HepG2 (cell line): Measurements from ENCODE around the gene RREB1. TPM values are rescaled to one million over a fixed set of nuclear protein-coding genes. Genes with fewer than 3 reads are reported as not detected.

ENCODE experiments used
- EHMT2 ChIP-seq: fragments of 200-600 bp; sonication (generic); IDR thresholded peaks from 2 replicates; pipeline ENCODE4 v1.7.0; 2017; ENCODE audit warnings: antibody characterized with exemption, low read depth, low read length, borderline replicate concordance
- ELK4 ChIP-seq: sonication (generic); formaldehyde crosslinking; IDR thresholded peaks from 2 replicates; pipeline ENCODE4 v1.9.0; 2021; ENCODE audit warnings: missing genetic modification reagents, borderline replicate concordance
- GTF2F1 ChIP-seq: fragments of 150-350 bp; IDR thresholded peaks from 2 replicates; pipeline ENCODE4 v1.6.1; 2014; ENCODE audit warnings: low read length
- HMG20B ChIP-seq: conservative IDR thresholded peaks from 2 replicates; pipeline ENCODE4 v1.6.1; 2016; ENCODE audit warnings: missing genetic modification reagents, missing compliant biosample characterization
- KLF16 ChIP-seq, 2 experiments: sonication (generic) in 1 of 2; formaldehyde crosslinking in 1 of 2; IDR thresholded peaks; 2 replicates each; pipeline versions ENCODE4 v1.6.1 to v1.8.0; 2016 to 2023; ENCODE audit warnings: missing genetic modification reagents in 2 of 2, missing compliant biosample characterization in 1 of 2
- LRRFIP1 ChIP-seq: sonication (generic); formaldehyde crosslinking; conservative IDR thresholded peaks from 2 replicates; pipeline ENCODE4 v1.4.0; 2020; ENCODE audit warnings: missing genetic modification reagents
- MXD1 ChIP-seq: sonication (generic); formaldehyde crosslinking; IDR thresholded peaks from 2 replicates; pipeline ENCODE4 v1.4.0; 2020; ENCODE audit warnings: mild to moderate bottlenecking, missing genetic modification reagents
- MZF1 ChIP-seq: sonication (generic); formaldehyde crosslinking; IDR thresholded peaks from 2 replicates; pipeline ENCODE4 v1.8.1; 2023; ENCODE audit warnings: mild to moderate bottlenecking, missing genetic modification reagents, borderline replicate concordance
- NCOA1 ChIP-seq: sonication (generic); formaldehyde crosslinking; IDR thresholded peaks from 2 replicates; pipeline ENCODE4 v1.9.0; 2021; ENCODE audit warnings: missing genetic modification reagents
- REST ChIP-seq, 2 experiments: IDR thresholded peaks; 2 replicates each; pipeline ENCODE4 v1.6.1; 2011 to 2012; ENCODE audit warnings: low read length in 2 of 2, borderline replicate concordance in 1 of 2, low read depth in 1 of 2, mild to moderate bottlenecking in 1 of 2, moderate library complexity in 1 of 2
- SCMH1 ChIP-seq: sonication (generic); formaldehyde crosslinking; IDR thresholded peaks from 2 replicates; pipeline ENCODE4 v1.9.0; 2021; ENCODE audit warnings: missing genetic modification reagents, mild to moderate bottlenecking, borderline replicate concordance
- SKI ChIP-seq: fragments of 450-650 bp; IDR thresholded peaks from one replicate; pipeline ENCODE4 v1.6.1; 2018; ENCODE audit warnings: mild to moderate bottlenecking; ENCODE audit not compliant: partially characterized antibody
- SNAI1 ChIP-seq: sonication (generic); formaldehyde crosslinking; IDR thresholded peaks from 2 replicates; pipeline ENCODE4 v1.5.0; 2020; ENCODE audit warnings: mild to moderate bottlenecking, missing genetic modification reagents, borderline replicate concordance
- SRF ChIP-seq: IDR thresholded peaks from 2 replicates; pipeline ENCODE4 v1.6.1; 2011; ENCODE audit warnings: mild to moderate bottlenecking, low read depth, low read length, moderate library complexity
- ZNF136 ChIP-seq: sonication (generic); formaldehyde crosslinking; IDR thresholded peaks from 2 replicates; pipeline ENCODE4 v1.8.1; 2022; ENCODE audit warnings: low read depth, mild to moderate bottlenecking, moderate library complexity, missing genetic modification reagents
- ZNF577 ChIP-seq: sonication (generic); formaldehyde crosslinking; IDR thresholded peaks from 2 replicates; pipeline ENCODE4 v1.4.0; 2020; ENCODE audit warnings: mild to moderate bottlenecking, low read depth, missing genetic modification reagents, borderline replicate concordance
- ZNF597 ChIP-seq: sonication (generic); formaldehyde crosslinking; IDR thresholded peaks from 2 replicates; pipeline ENCODE4 v1.5.0; 2020; ENCODE audit warnings: missing genetic modification reagents
- ZNF629 ChIP-seq: sonication (generic); formaldehyde crosslinking; conservative IDR thresholded peaks from 2 replicates; pipeline ENCODE4 v1.5.0; 2020; ENCODE audit warnings: missing genetic modification reagents
- ZNF83 ChIP-seq: sonication (generic); formaldehyde crosslinking; IDR thresholded peaks from 2 replicates; pipeline ENCODE4 v1.4.0; 2020; ENCODE audit warnings: missing genetic modification reagents, mild to moderate bottlenecking, borderline replicate concordance
- polyA plus RNA-seq, 8 experiments: library from polyadenylated mRNA; depleted of rRNA in 3 of 8; stranded (reverse) in 7 of 8; unstranded in 1 of 8; fragments of >200 nt; fragmentation: Illumina TruSeq in 4 of 8; extraction: Trizol in 4 of 8; gene quantifications; 2 replicates each; pipeline versions ENCODE4 v1.2.1 to v1.2.3, GENCODE V29; 2011 to 2016; ENCODE audit warnings: low read depth in 4 of 8, missing spikeins in 1 of 8, mixed read lengths in 1 of 8; ENCODE audit not compliant: insufficient read depth in 1 of 8
- total RNA-seq, 5 experiments: library from RNA; depleted of rRNA; stranded (reverse); fragments of >200 nt; fragmentation: Illumina TruSeq; extraction: Trizol; gene quantifications; 2 replicates each; pipeline ENCODE4 v1.2.3, GENCODE V29; 2016; ENCODE audit warnings: low read depth in 1 of 5

Gene RREB1
- total and polyA plus RNA-seq, 2 of the 13 experiments (the other 11 are each of a cell fraction or from before 2014, with no cell fraction given), result 6.1 to 23.2 TPM

- TF ChIP-seq SCMH1 (CRISPR knock-in tag) (no peak), MXD1 (no peak), NCOA1 (no peak), MZF1 (CRISPR knock-in tag) (no peak), ZNF629 (CRISPR knock-in tag) (no peak), SNAI1 (CRISPR knock-in tag) (no peak), ZNF136 (CRISPR knock-in tag) (no peak), HMG20B (CRISPR knock-in tag) (peak; percentile 56; the same call in 1 of the 2 replicates), ZNF577 (CRISPR knock-in tag) (no peak), ZNF83 (CRISPR knock-in tag) (no peak), LRRFIP1 (no peak), ELK4 (CRISPR knock-in tag) (no peak), SRF (no peak), KLF16 (CRISPR knock-in tag; IDR thresholded peaks at IDR 0.05) (peak in 1 of 2 experiments; percentile 39; a peak in 1 of 4 replicates), SKI (no peak), EHMT2 (no peak), REST (IDR thresholded peaks at IDR 0.05; ENCODE audit: borderline replicate concordance in 1 of 2, low read depth in 1 of 2, low read length in 2 of 2) (0 out of 4 replicates have a peak, but pooled peaks of 1 of the 2 experiments have one; percentile 56), ZNF597 (CRISPR knock-in tag) (no peak), GTF2F1 (no peak)
Observed at GRCh38 chr6:7138921-7139358, 31.2 kb downstream of the RREB1 start (continued).
